ENCODE measurements around the gene MVB12B.
"Not testable (repeated sequence)": the region's sequence is repeated elsewhere in the genome, so short reads cannot be mapped to it uniquely, and the experiment has no call there.

The MVB12B gene

DNA sequence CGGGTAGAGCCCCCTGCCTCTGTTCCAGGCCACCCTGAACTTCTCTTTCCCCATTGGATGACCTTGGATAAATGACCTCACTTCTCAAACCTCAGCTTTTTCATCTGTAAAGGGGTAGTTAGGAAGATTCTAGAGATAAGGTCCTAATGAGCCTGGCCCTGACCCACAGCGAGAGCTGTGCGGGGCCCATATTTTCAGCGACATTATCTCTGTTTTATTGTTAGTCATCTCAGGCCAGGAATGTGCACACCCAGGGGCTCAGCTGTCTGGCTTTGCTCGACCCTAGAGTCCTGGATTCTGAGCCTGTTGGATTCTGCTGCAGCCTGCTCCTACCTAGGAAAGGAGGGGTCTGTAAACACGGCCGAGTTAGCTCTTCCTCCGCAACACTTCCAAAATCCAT lies 205.9 kb downstream of the MVB12B start:
- Histone ChIP-seq H3K4me1 (ENCODE audit: insufficient read depth, insufficient read length) (peaks cover 30% of the 10 kb centered on the region), H3K4me3 (ENCODE audit: insufficient read length, low read depth) (no peak overlapping the region), H3K9ac (ENCODE audit: insufficient read length, low read depth) (no peak overlapping the region), H3K27me3 (ENCODE audit: insufficient read depth, insufficient read length) (peaks cover 25% of the 10 kb centered on the region), H3K36me3 (ENCODE audit: insufficient read depth, insufficient read length, low read length) (no peaks in the 10 kb centered on the region), H3K9me3 (ENCODE audit: insufficient read depth, low read length) (no peaks in the 10 kb centered on the region)
- no peak for TF ChIP-seq YY1 (IDR thresholded peaks at IDR 0.05; ENCODE audit: insufficient read depth, insufficient read length)
- no peak for DNase-seq (ENCODE audit: low read depth, low spot score)

DNA sequence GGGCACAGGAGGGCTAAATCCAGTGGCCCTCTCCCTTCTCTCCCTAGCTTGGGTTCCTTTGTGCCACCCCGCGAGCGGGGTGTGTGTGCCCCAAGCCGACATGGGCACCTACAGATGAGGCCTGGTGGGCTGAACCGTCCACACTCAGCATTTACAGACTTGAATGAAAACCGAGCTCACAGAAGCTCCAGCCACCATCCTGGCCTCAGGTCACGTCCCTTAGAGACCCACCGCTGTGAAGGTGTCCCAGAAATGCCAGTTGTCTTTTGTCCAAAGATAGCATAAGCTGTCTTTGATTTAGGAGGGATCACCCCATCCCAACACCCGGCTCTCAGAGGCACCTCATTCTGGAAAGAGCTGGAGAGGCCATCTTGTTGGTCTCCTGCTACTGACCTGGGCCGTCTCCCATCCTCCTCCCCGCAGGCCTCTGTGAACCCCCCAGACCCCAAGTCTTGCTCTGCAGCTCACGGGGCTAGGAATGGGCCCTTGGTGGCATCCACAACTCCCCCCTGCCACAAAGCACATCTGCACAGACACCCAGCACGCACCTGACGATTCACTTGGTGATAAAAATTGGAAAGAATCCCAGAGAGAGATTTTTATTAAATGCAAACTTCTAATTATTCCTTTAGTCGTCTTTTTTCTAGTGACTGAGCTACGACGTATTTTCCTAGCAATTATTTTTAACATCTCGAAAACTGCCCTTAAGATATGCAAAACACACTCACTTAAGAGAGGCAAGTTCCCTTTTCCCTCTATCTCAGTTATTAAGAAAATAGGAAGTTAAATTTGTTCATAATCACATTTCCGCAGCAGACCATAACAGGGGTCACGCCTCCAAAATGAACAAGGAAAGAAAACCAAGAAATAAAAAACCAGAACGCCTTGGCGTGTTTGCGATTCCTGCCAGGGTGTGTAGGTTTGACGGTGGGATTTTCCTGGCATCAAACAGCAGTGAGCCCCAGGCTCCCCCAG lies 206.6 kb downstream of the MVB12B start:
- Histone ChIP-seq H3K9ac (ENCODE audit: insufficient read length, low read depth) (no peak overlapping the region), H3K4me3 (ENCODE audit: insufficient read length, low read depth) (no peak overlapping the region), H3K36me3 (ENCODE audit: insufficient read depth, insufficient read length, low read length) (no peaks in the 10 kb centered on the region), H3K4me1 (ENCODE audit: insufficient read depth, insufficient read length) (peaks cover 26% of the 10 kb centered on the region), H3K27me3 (ENCODE audit: insufficient read depth, insufficient read length) (peaks cover 25% of the 10 kb centered on the region), H3K9me3 (ENCODE audit: insufficient read depth, low read length) (no peaks in the 10 kb centered on the region)
- TF ChIP-seq SUZ12 (IDR thresholded peaks at IDR 0.05; ENCODE audit: extremely low read depth, insufficient read depth, insufficient read length), result no peak
- no peak for TF ChIP-seq ZNF274 (IDR thresholded peaks at IDR 0.05; ENCODE audit: low read depth, low read length)
- TF ChIP-seq YY1 (IDR thresholded peaks at IDR 0.05; ENCODE audit: insufficient read depth, insufficient read length), result no peak
- no peak for DNase-seq (ENCODE audit: low read depth, low spot score)

- Histone ChIP-seq H3K27me3 (ENCODE audit: insufficient read depth, insufficient read length) (peaks cover 25% of the 10 kb centered on the region), H3K9me3 (ENCODE audit: insufficient read depth, low read length) (no peaks in the 10 kb centered on the region), H3K9ac (ENCODE audit: insufficient read length, low read depth) (no peak overlapping the region), H3K4me1 (ENCODE audit: insufficient read depth, insufficient read length) (peaks cover 24% of the 10 kb centered on the region), H3K4me3 (ENCODE audit: insufficient read length, low read depth) (no peak overlapping the region), H3K36me3 (ENCODE audit: insufficient read depth, insufficient read length, low read length) (no peaks in the 10 kb centered on the region)
- no peak for DNase-seq (ENCODE audit: low read depth, low spot score)
- TF ChIP-seq ZNF274 (IDR thresholded peaks at IDR 0.05; ENCODE audit: low read depth, low read length), result no peak
- TF ChIP-seq YY1 (IDR thresholded peaks at IDR 0.05; ENCODE audit: insufficient read depth, insufficient read length), result no peak
- no peak for TF ChIP-seq SUZ12 (IDR thresholded peaks at IDR 0.05; ENCODE audit: extremely low read depth, insufficient read depth, insufficient read length)
Measured at GRCh38 chr9:126533926-126534310, 207.3 kb downstream of the MVB12B start.

DNA sequence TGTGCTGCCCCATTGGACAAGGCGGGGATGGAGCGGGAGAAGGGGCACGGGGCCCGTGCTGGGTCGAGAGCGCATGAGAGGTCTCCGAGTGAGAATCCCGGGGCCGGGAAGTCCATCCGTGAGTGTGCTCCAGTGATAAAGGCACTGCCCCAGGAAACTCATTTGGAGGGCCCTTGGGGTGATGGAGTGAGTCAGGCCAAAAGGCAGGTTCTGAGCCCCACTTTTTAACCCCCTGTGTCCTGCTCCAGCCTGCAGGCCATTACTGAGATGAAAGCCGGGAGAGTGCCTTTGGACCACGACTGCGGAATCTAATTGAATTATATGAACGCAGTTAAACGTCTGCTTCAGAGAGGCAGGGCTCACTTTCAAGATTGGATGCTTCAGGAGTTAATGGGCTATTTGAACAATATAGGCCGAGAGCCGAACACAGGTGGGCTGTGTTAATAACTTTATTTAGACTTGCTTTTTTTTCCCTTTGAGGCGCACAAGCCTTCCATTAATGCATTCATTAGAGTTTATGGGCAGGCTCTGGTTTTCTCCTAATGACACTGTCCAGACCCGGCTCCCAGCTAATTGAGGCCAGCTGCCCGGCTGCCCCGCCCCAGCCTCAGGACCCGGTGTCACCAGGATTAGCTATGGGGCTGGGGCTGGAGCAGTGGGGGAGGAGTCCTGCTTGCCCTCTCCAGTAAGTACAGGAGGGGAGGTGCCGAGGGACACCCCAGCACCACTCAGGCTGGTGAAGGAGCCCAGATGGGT lies 208.0 kb downstream of the MVB12B start:
- H3K9ac ChIP-seq (ENCODE audit: insufficient read length, low read depth), result peak overlapping the region; percentile 45
- H3K4me3 ChIP-seq (ENCODE audit: insufficient read length, low read depth), result peak overlapping the region; percentile 33
- no peaks in the 10 kb centered on the region for H3K36me3 ChIP-seq (ENCODE audit: insufficient read depth, insufficient read length, low read length)
- no peaks in the 10 kb centered on the region for H3K9me3 ChIP-seq (ENCODE audit: insufficient read depth, low read length)
- H3K4me1 ChIP-seq (ENCODE audit: insufficient read depth, insufficient read length), result peaks cover 24% of the 10 kb centered on the region
- no peak for TF ChIP-seq ZNF274 (IDR thresholded peaks at IDR 0.05; ENCODE audit: low read depth, low read length)
- TF ChIP-seq YY1 (IDR thresholded peaks at IDR 0.05; ENCODE audit: insufficient read depth, insufficient read length), result no peak
- TF ChIP-seq SUZ12 (IDR thresholded peaks at IDR 0.05; ENCODE audit: extremely low read depth, insufficient read depth, insufficient read length), result no peak
- H3K27me3 ChIP-seq (ENCODE audit: insufficient read depth, insufficient read length), result peaks cover 25% of the 10 kb centered on the region
- DNase-seq (ENCODE audit: low read depth, low spot score), result no peak

- no peak for DNase-seq (ENCODE audit: low read depth, low spot score)
- peaks cover 24% of the 10 kb centered on the region for H3K4me1 ChIP-seq (ENCODE audit: insufficient read depth, insufficient read length)
- H3K9ac ChIP-seq (ENCODE audit: insufficient read length, low read depth), result no peak overlapping the region
- no peak overlapping the region for H3K4me3 ChIP-seq (ENCODE audit: insufficient read length, low read depth)
- TF ChIP-seq ZNF274 (IDR thresholded peaks at IDR 0.05; ENCODE audit: low read depth, low read length), result no peak
- H3K36me3 ChIP-seq (ENCODE audit: insufficient read depth, insufficient read length, low read length), result no peaks in the 10 kb centered on the region
- no peaks in the 10 kb centered on the region for H3K9me3 ChIP-seq (ENCODE audit: insufficient read depth, low read length)
- H3K27me3 ChIP-seq (ENCODE audit: insufficient read depth, insufficient read length), result peaks cover 25% of the 10 kb centered on the region
Measured at GRCh38 chr9:126536131-126536530, 209.5 kb downstream of the MVB12B start.

DNA sequence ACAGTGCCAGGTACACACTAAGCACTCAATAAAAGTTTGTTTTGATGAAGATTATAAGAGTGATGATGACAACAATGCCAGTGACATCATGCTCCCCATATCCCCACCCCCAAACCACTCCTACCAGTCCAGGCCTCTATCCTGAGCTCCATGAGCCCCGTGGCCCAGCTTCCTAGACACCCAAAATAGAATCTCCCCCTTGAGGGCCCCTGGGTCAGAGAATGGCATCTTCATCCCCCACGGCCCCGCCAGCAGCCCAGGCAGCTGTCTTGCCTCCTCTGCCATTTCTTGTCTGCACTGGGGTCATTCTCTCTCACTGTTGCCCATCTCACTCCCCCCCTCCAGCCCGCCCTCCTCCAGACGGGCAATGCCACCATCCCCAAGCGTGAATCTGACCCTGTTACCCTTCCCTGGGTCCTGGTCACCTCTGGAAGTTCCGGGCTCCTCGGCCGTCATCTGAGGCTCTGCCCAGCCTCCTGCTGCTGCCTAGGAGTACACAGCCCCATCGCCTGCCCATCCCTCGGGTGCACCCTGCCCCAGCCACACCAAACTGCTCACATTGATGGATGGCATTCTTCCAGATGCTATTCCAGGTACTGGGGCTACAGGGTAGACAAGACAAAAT lies 210.3 kb downstream of the MVB12B start:
- H3K4me3 ChIP-seq (ENCODE audit: insufficient read length, low read depth), result no peak overlapping the region
- no peak for DNase-seq (ENCODE audit: low read depth, low spot score)
- H3K36me3 ChIP-seq (ENCODE audit: insufficient read depth, insufficient read length, low read length), result no peaks in the 10 kb centered on the region
- H3K9ac ChIP-seq (ENCODE audit: insufficient read length, low read depth), result no peak overlapping the region
- H3K4me1 ChIP-seq (ENCODE audit: insufficient read depth, insufficient read length), result peaks cover 20% of the 10 kb centered on the region
- TF ChIP-seq SUZ12 (IDR thresholded peaks at IDR 0.05; ENCODE audit: extremely low read depth, insufficient read depth, insufficient read length), result no peak
- no peaks in the 10 kb centered on the region for H3K9me3 ChIP-seq (ENCODE audit: insufficient read depth, low read length)
- H3K27me3 ChIP-seq (ENCODE audit: insufficient read depth, insufficient read length), result peaks cover 25% of the 10 kb centered on the region

DNA sequence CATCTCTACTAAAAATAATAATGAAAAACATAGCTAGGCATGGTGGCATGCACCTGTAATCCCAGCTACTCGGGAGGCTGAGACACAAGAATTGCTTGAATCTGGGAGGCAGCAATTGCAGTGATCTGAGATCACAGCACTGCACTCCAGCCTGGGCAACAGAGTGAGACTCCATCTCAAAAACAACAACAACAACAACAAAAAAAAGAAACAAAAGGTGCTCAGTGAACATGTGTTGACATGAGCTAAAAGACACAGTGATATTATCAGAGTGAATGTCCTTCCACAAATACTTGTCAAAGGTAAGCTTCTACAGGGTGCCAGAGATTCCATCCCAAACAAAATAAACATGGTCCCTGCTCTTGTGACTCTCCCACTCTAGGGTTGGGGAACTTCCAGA lies 211.9 kb downstream of the MVB12B start:
- Histone ChIP-seq H3K9ac (ENCODE audit: insufficient read length, low read depth) (no peak overlapping the region), H3K4me3 (ENCODE audit: insufficient read length, low read depth) (no peak overlapping the region), H3K27me3 (ENCODE audit: insufficient read depth, insufficient read length) (peaks cover 17% of the 10 kb centered on the region), H3K9me3 (ENCODE audit: insufficient read depth, low read length) (no peaks in the 10 kb centered on the region), H3K36me3 (ENCODE audit: insufficient read depth, insufficient read length, low read length) (no peaks in the 10 kb centered on the region), H3K4me1 (ENCODE audit: insufficient read depth, insufficient read length) (peaks cover 10% of the 10 kb centered on the region)
- TF ChIP-seq SUZ12 (IDR thresholded peaks at IDR 0.05; ENCODE audit: extremely low read depth, insufficient read depth, insufficient read length) (no peak), YY1 (IDR thresholded peaks at IDR 0.05; ENCODE audit: insufficient read depth, insufficient read length) (no peak), ZNF274 (IDR thresholded peaks at IDR 0.05; ENCODE audit: low read depth, low read length) (no peak)
- DNase-seq (ENCODE audit: low read depth, low spot score), result no peak

DNA sequence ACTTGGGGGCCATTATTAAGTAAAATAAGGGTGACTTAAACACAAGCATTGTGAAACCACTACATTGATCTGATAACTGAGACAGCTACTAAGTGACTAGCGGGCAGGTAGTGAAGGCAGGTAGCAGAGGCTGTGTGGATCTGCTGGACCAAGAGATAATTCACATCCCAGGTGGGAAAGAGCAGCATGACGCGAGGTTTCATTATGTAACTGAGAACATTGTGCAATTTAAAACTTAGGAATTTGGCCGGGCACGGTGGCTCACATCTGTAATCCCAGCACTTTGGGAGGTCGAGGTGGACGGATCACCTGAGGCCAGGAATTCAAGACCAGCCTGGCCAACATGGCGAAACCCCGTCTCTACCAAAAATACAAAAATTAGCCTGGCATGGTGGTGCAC lies 213.8 kb downstream of the MVB12B start:
- not testable (repeated sequence) for H3K9me3 ChIP-seq (ENCODE audit: insufficient read depth, low read length); H3K36me3 ChIP-seq (ENCODE audit: insufficient read depth, insufficient read length, low read length); DNase-seq (ENCODE audit: low read depth, low spot score); H3K27me3 ChIP-seq (ENCODE audit: insufficient read depth, insufficient read length); H3K9ac ChIP-seq (ENCODE audit: insufficient read length, low read depth); H3K4me3 ChIP-seq (ENCODE audit: insufficient read length, low read depth); H3K4me1 ChIP-seq (ENCODE audit: insufficient read depth, insufficient read length)
